Esophagus muscularis mucosa (tissue), 4 donors: ENCODE results near the gene SOWAHC. TPM values are rescaled to one million over a fixed set of nuclear protein-coding genes. Genes with fewer than 3 reads are reported as not detected.

ENCODE experiments used
- DNase-seq: peaks from one replicate; pipeline ENCODE4 v3.0.0-alpha.2; 2017; ENCODE audit errors: extremely low spot score
- H3K27ac ChIP-seq, 4 donors: fragments of 200-600 bp; sonication (generic); replicated peaks in 1 of 4; 1 replicate in 3 of 4; 2 replicates in 1 of 4; pipeline ENCODE4 v1.5.1; 2016 to 2019; ENCODE audit warnings: mild to moderate bottlenecking in 1 of 4
- H3K27me3 ChIP-seq, 4 donors: fragments of 200-600 bp; sonication (generic); one replicate each; pipeline versions ENCODE4 v1.5.1 to v1.6.0; 2016 to 2019
- H3K36me3 ChIP-seq, 4 donors: fragments of 200-600 bp; sonication (generic); one replicate each; pipeline ENCODE4 v1.5.1; 2016 to 2019
- H3K4me1 ChIP-seq, 4 donors: fragments of 200-600 bp; sonication (generic); one replicate each; pipeline ENCODE4 v1.5.1; 2016 to 2019
- H3K4me3 ChIP-seq, 4 donors: fragments of 200-600 bp; sonication (generic); 1 replicate in 2 of 4; 2 replicates in 2 of 4; pipeline ENCODE4 v1.5.1; 2016 to 2019; ENCODE audit warnings: mild to moderate bottlenecking in 4 of 4, moderate library complexity in 1 of 4
- H3K9me3 ChIP-seq, 4 donors: fragments of 200-600 bp; sonication (generic); 1 replicate in 3 of 4; 2 replicates in 1 of 4; pipeline ENCODE4 v1.5.1; 2016 to 2019
- EP300 ChIP-seq: sonication (generic); formaldehyde crosslinking; IDR thresholded peaks from one replicate; pipeline ENCODE4 v1.6.1; 2017; ENCODE audit warnings: antibody characterized with exemption
- POLR2A ChIP-seq: fragments of 450-650 bp; IDR thresholded peaks from one replicate; pipeline ENCODE4 v1.6.1; 2017; ENCODE audit warnings: antibody characterized with exemption, moderate library complexity, mild to moderate bottlenecking, low read depth
- POLR2AphosphoS5 ChIP-seq, 2 donors: sonication (generic); formaldehyde crosslinking; IDR thresholded peaks; one replicate each; pipeline ENCODE4 v1.6.1; 2017; ENCODE audit warnings: antibody characterized with exemption in 2 of 2
- whole genome bisulfite sequencing: methylation state at CpG from one replicate; pipeline ENCODE4 v1.1.5; 2018; 5-methylcytosine and 5-hydroxymethylcytosine counted together
- intact Hi-C: fragments of 100-400 bp; cut with DNase I; formaldehyde crosslinking; loops from one replicate; pipeline ENCODE4 v1.15.1; 2023
- total RNA-seq, 4 donors: library from RNA; depleted of rRNA; stranded (reverse); fragments of >200 nt; gene quantifications; one replicate each; pipeline versions ENCODE4 v1.1.0 to v1.2.1, GENCODE V29; 2016
- TF ChIP-seq, protein P1 (sequence below), 3 experiments: fragments of 200-600 bp in 2 of 3; fragments of 450-650 bp in 1 of 3; sonication (generic) in 2 of 3; IDR thresholded peaks; one replicate each; pipeline ENCODE4 v1.5.1; 2017 to 2019; ENCODE audit warnings: antibody characterized with exemption in 3 of 3, mild to moderate bottlenecking in 2 of 3, moderate library complexity in 1 of 3

The SOWAHC gene
- total RNA-seq, 4 donors from 2014 or later, result 24.1 to 56.8 (median 43.3) TPM

DNA sequence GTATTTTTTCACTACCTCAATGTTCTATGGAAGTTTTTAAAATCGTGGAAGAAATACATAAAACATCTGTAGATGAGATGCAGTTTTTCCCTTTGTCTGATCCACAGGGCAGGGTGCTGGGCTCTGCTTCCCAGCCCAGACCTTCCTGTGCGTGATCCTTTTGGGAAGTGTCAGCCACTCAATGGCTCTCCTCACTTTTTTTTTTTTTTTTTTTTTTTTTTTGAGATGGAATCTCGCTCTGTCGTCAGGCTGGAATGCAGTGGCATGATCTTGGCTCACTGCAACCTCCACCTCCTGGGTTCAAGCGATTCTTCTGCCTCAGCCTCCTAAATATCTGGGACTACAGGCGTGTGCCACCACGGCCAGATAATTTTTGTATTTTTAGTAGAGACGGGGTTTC lies 32.8 kb downstream of the SOWAHC start:
- TF ChIP-seq EP300 (no peak), POLR2AphosphoS5 (IDR thresholded peaks at IDR 0.05) (no peak), POLR2A (no peak)
- TF ChIP-seq, protein P1, sequence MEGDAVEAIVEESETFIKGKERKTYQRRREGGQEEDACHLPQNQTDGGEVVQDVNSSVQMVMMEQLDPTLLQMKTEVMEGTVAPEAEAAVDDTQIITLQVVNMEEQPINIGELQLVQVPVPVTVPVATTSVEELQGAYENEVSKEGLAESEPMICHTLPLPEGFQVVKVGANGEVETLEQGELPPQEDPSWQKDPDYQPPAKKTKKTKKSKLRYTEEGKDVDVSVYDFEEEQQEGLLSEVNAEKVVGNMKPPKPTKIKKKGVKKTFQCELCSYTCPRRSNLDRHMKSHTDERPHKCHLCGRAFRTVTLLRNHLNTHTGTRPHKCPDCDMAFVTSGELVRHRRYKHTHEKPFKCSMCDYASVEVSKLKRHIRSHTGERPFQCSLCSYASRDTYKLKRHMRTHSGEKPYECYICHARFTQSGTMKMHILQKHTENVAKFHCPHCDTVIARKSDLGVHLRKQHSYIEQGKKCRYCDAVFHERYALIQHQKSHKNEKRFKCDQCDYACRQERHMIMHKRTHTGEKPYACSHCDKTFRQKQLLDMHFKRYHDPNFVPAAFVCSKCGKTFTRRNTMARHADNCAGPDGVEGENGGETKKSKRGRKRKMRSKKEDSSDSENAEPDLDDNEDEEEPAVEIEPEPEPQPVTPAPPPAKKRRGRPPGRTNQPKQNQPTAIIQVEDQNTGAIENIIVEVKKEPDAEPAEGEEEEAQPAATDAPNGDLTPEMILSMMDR (IDR thresholded peaks at IDR 0.05), result no peak
- 91% methylated on average over 8 of the region's 8 CpGs for WGBS
- intact Hi-C loops, result no loop called here
- Histone ChIP-seq H3K4me1 (peaks cover 10 to 17% (median 15%) of the 10 kb centered on the region in 4 donors), H3K9me3 (no peaks in the 10 kb centered on the region), H3K4me3 (no peak overlapping the region), H3K27me3 (no peaks in the 10 kb centered on the region), H3K27ac (no peak overlapping the region), H3K36me3 (no peaks in the 10 kb centered on the region)
- no peak for DNase-seq

DNA sequence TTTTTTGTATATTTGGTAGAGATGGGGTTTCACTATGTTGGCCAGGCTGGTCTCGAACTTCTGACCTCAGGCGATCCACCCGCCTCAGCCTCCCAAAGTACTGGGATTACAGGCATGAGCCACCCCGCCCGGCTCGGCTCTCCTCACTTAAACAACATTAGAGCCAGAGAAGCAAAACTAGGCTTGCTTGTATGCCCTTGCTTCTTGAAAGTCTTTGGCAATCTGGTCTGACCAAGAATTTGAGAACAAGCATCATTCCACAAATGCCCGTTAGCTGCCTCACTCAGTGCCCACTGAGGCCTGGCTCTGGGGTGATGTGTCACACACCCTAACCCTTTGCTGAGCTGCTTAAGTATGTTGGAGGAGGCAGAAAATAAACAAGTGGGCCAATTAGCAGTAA lies 33.5 kb downstream of the SOWAHC start:
- H3K9me3 ChIP-seq, result no peaks in the 10 kb centered on the region
- peaks cover 10 to 17% (median 15%) of the 10 kb centered on the region in 4 donors for H3K4me1 ChIP-seq
- H3K27ac ChIP-seq, result no peak overlapping the region
- WGBS, result 95% methylated on average over 6 of the region's 7 CpGs
- intact Hi-C loops, result no loop called here
- no peaks in the 10 kb centered on the region for H3K36me3 ChIP-seq
- H3K27me3 ChIP-seq, result no peaks in the 10 kb centered on the region
- H3K4me3 ChIP-seq, result no peak overlapping the region
- no peak for DNase-seq
- TF ChIP-seq POLR2A, result no peak
- TF ChIP-seq, protein P1 (IDR thresholded peaks at IDR 0.05), result no peak
- no peak for TF ChIP-seq EP300
- no peak for TF ChIP-seq POLR2AphosphoS5 (IDR thresholded peaks at IDR 0.05)

DNA sequence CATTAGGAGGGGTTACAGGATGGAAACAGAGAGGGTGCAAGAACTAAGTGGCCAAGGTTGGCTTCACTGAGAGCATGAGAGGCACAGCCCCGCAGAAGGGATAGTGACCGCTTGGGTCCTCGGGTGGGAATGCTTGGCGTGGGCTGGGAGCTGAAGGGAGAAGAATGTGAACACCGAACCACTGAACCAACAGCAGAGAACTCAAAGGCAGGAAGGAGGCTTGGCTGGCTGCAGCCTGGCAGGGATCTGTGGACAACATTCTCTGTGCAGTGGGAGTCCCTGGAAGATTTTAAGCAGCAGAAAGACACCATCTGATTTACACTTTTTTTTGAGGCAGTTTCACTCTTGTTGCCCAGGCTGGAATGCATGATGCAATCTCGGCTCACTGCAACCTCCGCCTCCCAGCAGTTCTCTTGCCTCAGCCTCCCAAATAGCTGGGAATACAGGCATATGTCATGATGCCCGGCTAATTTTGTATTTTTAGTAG lies 33.9 kb downstream of the SOWAHC start:
- no peaks in the 10 kb centered on the region for H3K27me3 ChIP-seq
- intact Hi-C loops, result no loop called here
- no peak overlapping the region for H3K4me3 ChIP-seq
- peaks cover 10 to 17% (median 15%) of the 10 kb centered on the region in 4 donors for H3K4me1 ChIP-seq
- H3K27ac ChIP-seq, result no peak overlapping the region
- no peak for DNase-seq
- 84% methylated on average over 8 of the region's 8 CpGs for WGBS
- H3K9me3 ChIP-seq, result no peaks in the 10 kb centered on the region
- H3K36me3 ChIP-seq, result no peaks in the 10 kb centered on the region
- TF ChIP-seq POLR2AphosphoS5 (IDR thresholded peaks at IDR 0.05), result no peak
- no peak for TF ChIP-seq POLR2A
- TF ChIP-seq, protein P1 (IDR thresholded peaks at IDR 0.05), result no peak
- TF ChIP-seq EP300, result no peak

DNA sequence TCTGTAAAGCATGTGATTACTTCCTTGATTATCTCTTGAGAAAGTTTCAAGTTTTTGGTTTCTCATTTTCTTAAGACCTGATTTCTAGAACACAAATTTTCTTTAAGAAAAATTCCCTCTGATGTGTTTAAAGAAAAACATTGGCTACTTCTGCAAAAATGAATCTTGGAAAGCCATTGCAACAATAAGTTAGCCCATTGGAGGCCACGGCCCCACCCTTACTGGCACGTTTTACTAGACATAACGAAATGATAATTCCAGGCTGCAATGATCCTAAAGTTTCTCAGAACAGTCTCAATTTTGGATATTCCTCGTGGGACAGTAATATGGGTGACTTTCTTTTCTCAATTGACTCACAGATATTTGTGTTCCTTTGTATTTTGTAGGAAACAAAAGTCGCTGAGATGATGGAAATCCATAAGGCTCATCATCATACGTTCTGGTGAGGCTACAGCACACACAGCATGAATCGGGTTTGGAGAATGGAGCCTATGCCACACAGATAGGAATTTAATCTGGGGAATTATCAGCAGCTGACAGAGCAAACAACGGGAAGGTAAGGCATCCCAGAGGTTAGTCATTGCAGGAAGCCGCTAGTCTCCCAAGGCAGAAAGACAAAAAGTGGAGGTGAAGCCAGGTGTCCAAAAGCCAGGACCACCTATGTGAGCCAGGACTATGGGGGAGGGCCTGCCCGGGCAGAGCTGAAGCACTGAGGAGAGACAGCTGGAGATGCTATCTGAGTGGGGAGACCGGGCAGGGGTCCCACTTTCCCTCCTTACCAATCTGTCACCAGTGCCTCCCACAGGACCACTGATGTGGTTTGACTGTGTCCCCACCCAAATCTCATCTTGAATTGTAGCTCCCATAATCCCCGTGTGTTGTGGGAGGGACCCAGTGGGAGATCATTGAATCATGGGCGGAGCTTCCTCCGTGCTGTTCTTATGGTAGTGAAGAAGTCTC lies 35.9 kb downstream of the SOWAHC start:
- Histone ChIP-seq H3K36me3 (no peaks in the 10 kb centered on the region), H3K4me1 (peaks cover under 1 to 3% (median 2%) of the 10 kb centered on the region in 4 donors), H3K4me3 (no peak overlapping the region), H3K27me3 (no peaks in the 10 kb centered on the region), H3K27ac (no peak overlapping the region), H3K9me3 (no peaks in the 10 kb centered on the region)
- DNase-seq, result no peak
- TF ChIP-seq POLR2A (no peak), POLR2AphosphoS5 (IDR thresholded peaks at IDR 0.05) (no peak), EP300 (no peak)
- TF ChIP-seq, protein P1 (IDR thresholded peaks at IDR 0.05), result no peak
- WGBS, result 88% methylated on average over 14 of the region's 14 CpGs
- intact Hi-C loops, result no loop called here
